Measurements from ENCODE around the gene TGM6.
A peak's percentile ranks its signal among the peaks of the same experiment; 100 is the strongest.

TGM6 gene

DNA sequence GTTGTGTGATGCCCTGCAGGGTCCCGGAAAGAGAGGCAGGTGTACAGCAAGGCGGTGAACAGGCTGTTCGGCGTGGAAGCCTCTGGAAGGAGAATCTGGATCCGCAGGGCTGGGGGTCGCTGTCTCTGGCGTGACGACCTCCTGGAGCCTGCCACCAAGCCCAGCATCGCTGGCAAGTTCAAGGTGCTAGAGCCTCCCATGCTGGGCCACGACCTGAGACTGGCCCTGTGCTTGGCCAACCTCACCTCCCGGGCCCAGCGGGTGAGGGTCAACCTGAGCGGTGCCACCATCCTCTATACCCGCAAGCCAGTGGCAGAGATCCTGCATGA is 36.5 kb downstream of the TGM6 start:
- no peak for TF ChIP-seq CTCF (conservative IDR thresholded peaks at IDR 0.05; ENCODE audit: low read depth, low read length)
- H3K4me3 ChIP-seq (ENCODE audit: low read depth, low read length) = no peak overlapping the region
- DNase-seq (ENCODE audit: low read depth) = no peak

DNA sequence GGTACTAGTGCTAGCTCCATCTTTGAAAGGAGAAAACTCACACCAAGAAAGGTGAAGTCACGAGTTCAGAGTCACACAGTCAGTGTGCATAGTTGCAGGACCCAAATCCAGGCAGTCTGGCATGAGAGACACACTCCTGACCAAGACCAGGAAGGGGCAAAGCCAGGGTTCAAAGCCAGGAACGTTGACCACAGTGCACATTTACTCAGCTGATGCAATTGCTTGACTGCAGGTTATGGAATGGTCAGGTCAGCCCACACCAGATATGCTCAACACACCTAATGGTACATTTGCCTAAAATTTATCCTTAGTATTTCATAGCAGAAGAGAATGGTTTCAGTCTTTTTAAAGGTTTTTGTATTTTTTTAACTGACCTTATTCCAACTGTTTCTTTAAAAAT is 37.7 kb downstream of the TGM6 start:
- H3K4me3 ChIP-seq (ENCODE audit: low read depth, low read length) = no peak overlapping the region
- no peak for DNase-seq (ENCODE audit: low read depth)
- TF ChIP-seq CTCF (conservative IDR thresholded peaks at IDR 0.05; ENCODE audit: low read depth, low read length) = no peak

DNA sequence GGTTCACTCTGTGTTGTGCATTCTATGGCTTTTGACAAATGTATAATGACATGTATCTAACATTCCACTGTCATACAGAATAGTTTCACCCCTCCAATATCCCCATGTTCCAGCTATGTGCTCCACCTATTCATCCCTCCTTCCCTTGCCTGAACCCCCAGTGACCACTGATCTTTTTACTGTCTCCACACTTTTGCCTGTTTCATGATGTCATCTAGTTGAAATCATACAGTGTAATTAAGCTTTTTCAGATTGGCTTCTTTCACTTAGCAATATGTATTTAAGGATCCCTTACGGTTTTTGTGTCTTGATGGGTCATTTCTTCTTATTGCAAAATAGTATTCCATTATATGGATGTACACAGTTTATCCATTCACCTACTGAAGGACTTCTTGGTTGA is 39.8 kb downstream of the TGM6 start:
- no peak for TF ChIP-seq CTCF (conservative IDR thresholded peaks at IDR 0.05; ENCODE audit: low read depth, low read length)
- no peak for DNase-seq (ENCODE audit: low read depth)
- H3K4me3 ChIP-seq (ENCODE audit: low read depth, low read length) = no peak overlapping the region

DNA sequence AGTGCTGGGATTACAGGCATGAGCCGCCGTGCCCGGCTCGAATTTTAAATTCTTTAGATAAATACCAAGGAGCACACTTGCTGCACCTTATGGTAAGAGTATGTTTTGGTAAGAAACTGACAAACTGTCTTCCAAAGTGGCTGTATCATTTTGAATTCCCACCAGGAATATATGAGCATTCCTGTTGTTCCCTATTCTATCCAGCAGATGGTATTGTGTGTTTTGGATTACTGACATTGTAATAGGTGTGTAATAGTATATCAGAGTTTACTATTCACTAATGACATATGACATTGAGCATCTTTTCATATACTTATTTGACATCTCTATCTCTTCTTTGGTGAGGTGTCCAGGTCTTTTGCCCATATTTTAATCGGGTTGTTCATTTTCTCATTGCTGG is 40.5 kb downstream of the TGM6 start:
- no peak overlapping the region for H3K4me3 ChIP-seq (ENCODE audit: low read depth, low read length)
- TF ChIP-seq CTCF (conservative IDR thresholded peaks at IDR 0.05; ENCODE audit: low read depth, low read length) = no peak
- peak; percentile 5 for DNase-seq (ENCODE audit: low read depth)

DNA sequence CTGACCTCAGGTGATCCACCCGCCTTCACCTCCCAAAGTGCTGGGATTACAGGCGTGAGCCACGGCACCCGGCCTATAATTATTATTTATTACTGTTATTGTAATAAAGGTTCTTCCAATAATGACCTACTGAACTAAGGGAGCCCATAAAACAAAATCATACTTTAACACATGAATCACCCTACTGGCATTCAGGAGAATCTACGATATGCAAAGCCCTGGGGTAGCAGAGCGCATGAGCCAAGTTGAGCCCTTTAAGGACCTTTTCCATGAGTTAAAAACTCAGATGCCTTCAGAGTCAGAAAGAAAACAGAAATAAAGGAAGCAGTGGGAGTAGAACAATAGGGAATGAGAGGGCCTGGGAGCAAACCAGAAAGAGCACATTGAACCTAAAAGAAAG is 48.4 kb downstream of the TGM6 start:
- no peak for TF ChIP-seq CTCF (conservative IDR thresholded peaks at IDR 0.05; ENCODE audit: low read depth, low read length)
- DNase-seq (ENCODE audit: low read depth) = no peak
- no peak overlapping the region for H3K4me3 ChIP-seq (ENCODE audit: low read depth, low read length)

DNA sequence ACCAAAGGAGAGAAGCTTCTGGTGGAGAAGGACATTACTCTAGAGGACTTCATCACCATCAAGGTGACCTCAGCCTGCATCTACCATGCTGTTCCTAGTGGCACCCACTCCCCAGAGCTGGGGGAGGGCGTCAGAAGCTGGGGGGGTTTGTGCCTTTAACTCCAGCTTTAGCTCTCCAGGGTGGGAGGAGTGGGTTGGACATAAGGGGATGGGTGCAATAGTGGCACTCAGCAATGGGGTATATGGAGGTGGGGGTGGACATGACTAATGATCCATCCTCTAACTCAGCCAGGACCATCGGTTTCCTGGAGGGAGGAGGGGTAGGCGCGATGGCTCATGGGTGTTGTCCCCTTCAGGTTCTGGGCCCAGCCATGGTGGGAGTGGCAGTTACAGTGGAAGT is 49.8 kb downstream of the TGM6 start:
- no peak for DNase-seq (ENCODE audit: low read depth)
- no peak overlapping the region for H3K4me3 ChIP-seq (ENCODE audit: low read depth, low read length)
- no peak for TF ChIP-seq CTCF (conservative IDR thresholded peaks at IDR 0.05; ENCODE audit: low read depth, low read length)

- no peak for DNase-seq (ENCODE audit: low read depth)
- no peak for TF ChIP-seq CTCF (conservative IDR thresholded peaks at IDR 0.05; ENCODE audit: low read depth, low read length)
Measured at GRCh38 chr20:2431185-2431584, 50.5 kb downstream of the TGM6 start.

More at GRCh38 chr20:2431185-2431584, 50.5 kb downstream of the TGM6 start:
- no peak overlapping the region for H3K4me3 ChIP-seq (ENCODE audit: low read depth, low read length)

Measured in choroid plexus epithelial cell (primary cell).